K562 (cell line): Measurements from ENCODE around the gene PRR19. TPM values are rescaled to one million over a fixed set of nuclear protein-coding genes. Genes with fewer than 3 reads are reported as not detected.

Source experiments
- ADNP ChIP-seq: fragments of 200-800 bp; sonication (Bioruptor generic); IDR thresholded peaks from 2 replicates; pipeline ENCODE4 v1.6.1; 2016; ENCODE audit warnings: missing genetic modification characterization, missing compliant biosample characterization
- ARID1B ChIP-seq: fragments of 450-650 bp; IDR thresholded peaks from 2 replicates; pipeline ENCODE4 v1.6.1; 2016; ENCODE audit warnings: antibody characterized with exemption, mild to moderate bottlenecking, inconsistent platforms
- ATF7 ChIP-seq: fragments of 450-650 bp; IDR thresholded peaks from 2 replicates; pipeline ENCODE4 v1.7.1; 2014; ENCODE audit warnings: mild to moderate bottlenecking, moderate library complexity
- CBFA2T2 ChIP-seq: fragments of 450-650 bp; conservative IDR thresholded peaks from 2 replicates; pipeline ENCODE4 v1.6.1; 2017; ENCODE audit warnings: mild to moderate bottlenecking
- CBX3 ChIP-seq, 2 experiments: IDR thresholded peaks; 1 replicate in 1 of 2; 2 replicates in 1 of 2; pipeline ENCODE4 v1.6.1; 2012; ENCODE audit warnings: inconsistent platforms in 2 of 2, low read length in 2 of 2, borderline replicate concordance in 1 of 2, control low read depth in 1 of 2
- CC2D1A ChIP-seq: fragments of 450-650 bp; IDR thresholded peaks from 2 replicates; pipeline ENCODE4 v1.6.1; 2017; ENCODE audit warnings: mild to moderate bottlenecking
- DPF2 ChIP-seq: fragments of 450-650 bp; IDR thresholded peaks from 2 replicates; pipeline ENCODE4 v1.6.1; 2016
- E2F6 ChIP-seq, 2 experiments: IDR thresholded peaks; 2 replicates each; pipeline ENCODE4 v1.6.1; 2011; ENCODE audit warnings: borderline replicate concordance in 1 of 2, control low read depth in 1 of 2, low read depth in 1 of 2, low read length in 1 of 2, mild to moderate bottlenecking in 1 of 2, mixed read lengths in 1 of 2, moderate library complexity in 1 of 2; ENCODE audit not compliant: insufficient read depth in 1 of 2, insufficient read length in 1 of 2, poor library complexity in 1 of 2, severe bottlenecking in 1 of 2; ENCODE audit errors: extremely low read depth in 1 of 2
- EHMT2 ChIP-seq: fragments of 450-650 bp; IDR thresholded peaks from 2 replicates; pipeline ENCODE4 v1.6.1; 2018; ENCODE audit warnings: antibody characterized with exemption
- ELF2 ChIP-seq: fragments of 250-450 bp; sonication (Bioruptor Pico); IDR thresholded peaks from 2 replicates; pipeline ENCODE4 v1.5.0; 2021; ENCODE audit warnings: mild to moderate bottlenecking
- FOS ChIP-seq: IDR thresholded peaks from 3 replicates; pipeline ENCODE4 v1.6.1; 2011; ENCODE audit not compliant: insufficient read length; ENCODE audit errors: extremely low read depth
- FOSL1 ChIP-seq: fragments of 200-800 bp; sonication (Bioruptor generic); conservative IDR thresholded peaks from 2 replicates; pipeline ENCODE4 v1.6.1; 2016; ENCODE audit warnings: missing genetic modification characterization, missing compliant biosample characterization
- GATAD2A ChIP-seq: fragments of 450-650 bp; IDR thresholded peaks from 2 replicates; pipeline ENCODE4 v1.6.1; 2017
- GTF3C2 ChIP-seq: IDR thresholded peaks from 3 replicates; pipeline ENCODE4 v1.6.1; 2011; ENCODE audit warnings: borderline replicate concordance, mild to moderate bottlenecking, moderate library complexity; ENCODE audit not compliant: insufficient read length; ENCODE audit errors: extremely low read depth
- KAT7 ChIP-seq: sonication (generic); formaldehyde crosslinking; IDR thresholded peaks from 2 replicates; pipeline ENCODE4 v1.8.0; 2022; ENCODE audit warnings: missing genetic modification reagents, mild to moderate bottlenecking, borderline replicate concordance
- L3MBTL2 ChIP-seq: fragments of 450-650 bp; IDR thresholded peaks from 2 replicates; pipeline ENCODE4 v1.6.1; 2016; ENCODE audit warnings: mild to moderate bottlenecking, moderate library complexity
- MAFG ChIP-seq: fragments of 450-650 bp; conservative IDR thresholded peaks from 2 replicates; pipeline ENCODE4 v1.6.1; 2016; ENCODE audit warnings: missing genetic modification characterization, missing compliant biosample characterization
- MYNN ChIP-seq, 2 experiments: sonication (generic); formaldehyde crosslinking in 1 of 2; IDR thresholded peaks; 2 replicates each; pipeline versions ENCODE4 v1.5.0 to v1.6.1; 2016 to 2020; ENCODE audit warnings: antibody characterized with exemption in 1 of 2, missing genetic modification reagents in 1 of 2
- SMARCA4 ChIP-seq: fragments of 450-650 bp; IDR thresholded peaks from 2 replicates; pipeline ENCODE4 v1.6.1; 2016
- THRA ChIP-seq: fragments of 450-650 bp; IDR thresholded peaks from 2 replicates; pipeline ENCODE4 v1.6.1; 2017; ENCODE audit warnings: mild to moderate bottlenecking, moderate library complexity
- XRCC5 ChIP-seq: fragments of 200-400 bp; formaldehyde crosslinking; IDR thresholded peaks from 2 replicates; pipeline ENCODE4 v1.6.1; 2017; ENCODE audit warnings: low read depth, mild to moderate bottlenecking, low read length
- ZBTB7A ChIP-seq: IDR thresholded peaks from 2 replicates; pipeline ENCODE4 v1.6.1; 2011; ENCODE audit warnings: low read depth, mild to moderate bottlenecking, low read length, moderate library complexity, borderline replicate concordance; ENCODE audit not compliant: control insufficient read depth
- polyA plus RNA-seq, 8 experiments: library from polyadenylated mRNA; depleted of rRNA in 4 of 8; stranded (reverse) in 5 of 8; unstranded in 3 of 8; fragments of >200 nt; fragmentation: Nextera tagmentation in 2 of 8; fragmentation: Illumina TruSeq in 1 of 8; extraction: Ambion mirVana in 2 of 8; extraction: Trizol in 1 of 8; gene quantifications; 2 replicates each; pipeline versions ENCODE4 v1.2.1 to v1.2.3, GENCODE V29; 2011 to 2014; ENCODE audit warnings: inconsistent platforms in 1 of 8, missing spikeins in 1 of 8
- total RNA-seq, 7 experiments: library from RNA; depleted of rRNA in 6 of 7; stranded (reverse); fragments of >200 nt in 6 of 7; fragmentation: Illumina TruSeq in 2 of 7; extraction: Trizol in 2 of 7; gene quantifications; 2 replicates each; pipeline versions ENCODE4 v1.2.1 to v1.2.3, GENCODE V29; 2011 to 2021; ENCODE audit warnings: low replicate concordance in 1 of 7

Gene PRR19
- total and polyA plus RNA-seq, 9 of the 15 experiments (the other 6 are each of a cell fraction or from before 2014, with no cell fraction given) = 0.10 to 1.6 (median 0.54) TPM

GRCh38 chr19:42281827-42282762, 19.8 kb upstream of the PRR19 start (continued):
- no peak for TF ChIP-seq GTF3C2
- TF ChIP-seq XRCC5 = no peak
- no peak for TF ChIP-seq EHMT2
- TF ChIP-seq CC2D1A = no peak
- peak; percentile 66 for TF ChIP-seq ARID1B
- peak; percentile 37 for TF ChIP-seq FOS
- TF ChIP-seq CBFA2T2 = peak; percentile 10; the same call in 1 of the 2 replicates
- peak; percentile 63; the same call in 1 of the 2 replicates for TF ChIP-seq SMARCA4
- no peak for TF ChIP-seq THRA
- TF ChIP-seq MYNN (IDR thresholded peaks at IDR 0.05) = peak; percentile 86
- no peak for TF ChIP-seq MYNN (CRISPR knock-in tag; IDR thresholded peaks at IDR 0.05)
- peak; percentile 75 for TF ChIP-seq DPF2
- peak; percentile 54 for TF ChIP-seq L3MBTL2
- no peak for TF ChIP-seq ATF7
- no peak for TF ChIP-seq MAFG (tag)
- TF ChIP-seq CBX3 (IDR thresholded peaks at IDR 0.05; ENCODE audit: borderline replicate concordance in 1 of 2, low read length in 2 of 2) = no peak; a peak in 1 of 3 replicates
- TF ChIP-seq FOSL1 (tag) = peak; percentile 93
- peak; percentile 94 for TF ChIP-seq ZBTB7A
- TF ChIP-seq ADNP (tag) = no peak
- peak in 1 of 2 experiments; percentile 24 for TF ChIP-seq E2F6 (IDR thresholded peaks at IDR 0.05; ENCODE audit: borderline replicate concordance in 1 of 2, extremely low read depth in 1 of 2, insufficient read depth in 1 of 2, insufficient read length in 1 of 2, low read depth in 1 of 2, low read length in 1 of 2, poor library complexity in 1 of 2, severe bottlenecking in 1 of 2)
- TF ChIP-seq KAT7 (CRISPR knock-in tag) = no peak
- TF ChIP-seq ELF2 (CRISPR knock-in tag) = no peak
- TF ChIP-seq GATAD2A = peak; percentile 50; the same call in 1 of the 2 replicates
